Activated T-helper 1 cell treated with anti-CD3 and anti-CD28 coated beads, Interleukin-12 subunit alpha, Interleukin-12 subunit beta, Interleukin-2, Interleukin-4 antibody, amounts not matched to agents 30 ng/mL and 10 ng/mL and 1 ng/mL, durations not matched to agents 14 hours and 24 hours and 36 hours (primary cell): ENCODE measurements around the gene PNPLA8. TPM values are rescaled to one million over a fixed set of nuclear protein-coding genes. Genes with fewer than 3 reads are reported as not detected.
"Not testable (repeated sequence)": the region's sequence is repeated elsewhere in the genome, so short reads cannot be mapped to it uniquely, and the experiment has no call there.

Source experiments
- DNase-seq: peaks from one replicate; pipeline ENCODE4 v3.0.0; 2021; ENCODE audit warnings: low spot score
- H3K27ac Mint-ChIP-seq: one replicate; pipeline ENCODE4 v1.8.0; 2021; ENCODE audit warnings: mild to moderate bottlenecking, mixed read lengths
- H3K27me3 Mint-ChIP-seq: one replicate; pipeline ENCODE4 v1.8.0; 2022; ENCODE audit warnings: mild to moderate bottlenecking, moderate library complexity, mixed read lengths; ENCODE audit not compliant: insufficient read depth
- H3K36me3 Mint-ChIP-seq: one replicate; pipeline ENCODE4 v1.8.0; 2021; ENCODE audit warnings: low read depth, mixed read lengths
- H3K4me1 Mint-ChIP-seq: one replicate; pipeline ENCODE4 v1.8.0; 2021; ENCODE audit warnings: low read depth, mixed read lengths
- H3K4me3 Mint-ChIP-seq: one replicate; pipeline ENCODE4 v1.8.0; 2021; ENCODE audit warnings: mild to moderate bottlenecking, moderate library complexity, mixed read lengths
- H3K9me3 Mint-ChIP-seq: one replicate; pipeline ENCODE4 v1.8.0; 2021; ENCODE audit warnings: mixed read lengths
- intact Hi-C: fragments of 100-400 bp; cut with micrococcal nuclease; formaldehyde crosslinking; loops from one replicate; pipeline ENCODE4 v1.15.1; 2024
- total RNA-seq: library from RNA; stranded (reverse); gene quantifications from 2 replicates; pipeline ENCODE4 v1.2.3, GENCODE V29; 2022

Gene PNPLA8
- total RNA-seq, 1 donor from 2014 or later, result 16.8 TPM

DNA sequence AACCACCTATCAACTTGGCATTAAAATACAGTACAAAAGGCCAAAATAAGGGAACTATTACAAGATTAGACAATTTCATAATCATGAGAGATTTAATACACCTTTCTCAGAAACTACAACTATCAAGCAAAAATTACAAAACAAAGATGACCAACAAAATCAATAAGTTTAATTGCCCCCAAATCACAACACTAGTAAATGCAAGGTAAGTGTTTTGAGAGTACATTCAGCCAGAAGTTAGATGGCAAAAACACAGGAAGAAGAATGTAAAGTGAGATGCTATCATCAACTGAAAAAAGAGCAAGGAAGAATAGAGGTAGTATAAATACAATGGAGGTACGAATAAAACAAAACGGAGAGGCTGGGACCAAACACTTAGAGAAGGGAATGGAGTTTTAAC lies 3.2 kb downstream of the PNPLA8 start:
- Mint-ChIP-seq H3K27ac (no peak overlapping the region), H3K4me1 (peaks cover 34% of the 10 kb centered on the region), H3K36me3 (peaks cover 24% of the 10 kb centered on the region), H3K9me3 (no peaks in the 10 kb centered on the region), H3K27me3 (no peaks in the 10 kb centered on the region), H3K4me3 (no peak overlapping the region)
- no peak for DNase-seq
- intact Hi-C loops, result no loop called here

- DNase-seq, result no peak
- Mint-ChIP-seq H3K27ac (no peak overlapping the region), H3K27me3 (no peaks in the 10 kb centered on the region), H3K4me1 (peaks cover 18% of the 10 kb centered on the region), H3K4me3 (no peak overlapping the region), H3K9me3 (no peaks in the 10 kb centered on the region), H3K36me3 (peaks cover 36% of the 10 kb centered on the region)
- intact Hi-C loops, result no loop called here
Observed at GRCh38 chr7:108517951-108518350, 8.0 kb downstream of the PNPLA8 start.

GRCh38 chr7:108515630-108516029 lies 10.3 kb downstream of the PNPLA8 start:
- no peak for DNase-seq
- H3K27me3 Mint-ChIP-seq, result no peaks in the 10 kb centered on the region
- H3K27ac Mint-ChIP-seq, result no peak overlapping the region
- intact Hi-C loops, result no loop called here
- H3K4me1 Mint-ChIP-seq, result no peaks in the 10 kb centered on the region
- H3K9me3 Mint-ChIP-seq, result no peaks in the 10 kb centered on the region
- no peak overlapping the region for H3K4me3 Mint-ChIP-seq
- peaks cover 44% of the 10 kb centered on the region for H3K36me3 Mint-ChIP-seq

DNA sequence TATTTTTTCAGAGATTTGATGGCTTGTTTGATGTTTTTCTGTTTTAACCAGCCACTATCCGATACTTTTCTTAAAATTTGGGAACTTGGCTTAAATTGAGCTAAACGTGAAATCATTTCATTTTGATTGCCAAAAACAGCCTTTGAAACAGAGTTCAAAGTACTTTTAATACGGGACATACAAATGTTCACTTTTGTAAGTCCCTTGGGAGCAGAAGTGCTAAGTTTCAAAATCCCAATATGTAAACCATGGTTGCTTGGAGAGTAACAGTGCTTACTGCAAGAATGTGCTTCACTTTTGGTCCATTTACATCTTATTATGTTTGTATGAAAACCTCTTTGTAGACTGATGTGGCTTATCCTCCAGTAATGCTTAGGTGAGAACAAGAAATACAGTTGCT lies 10.9 kb downstream of the PNPLA8 start:
- no peaks in the 10 kb centered on the region for H3K4me1 Mint-ChIP-seq
- H3K9me3 Mint-ChIP-seq, result no peaks in the 10 kb centered on the region
- intact Hi-C loops, result no loop called here
- no peaks in the 10 kb centered on the region for H3K27me3 Mint-ChIP-seq
- H3K27ac Mint-ChIP-seq, result no peak overlapping the region
- peaks cover 48% of the 10 kb centered on the region for H3K36me3 Mint-ChIP-seq
- no peak for DNase-seq
- no peak overlapping the region for H3K4me3 Mint-ChIP-seq

DNA sequence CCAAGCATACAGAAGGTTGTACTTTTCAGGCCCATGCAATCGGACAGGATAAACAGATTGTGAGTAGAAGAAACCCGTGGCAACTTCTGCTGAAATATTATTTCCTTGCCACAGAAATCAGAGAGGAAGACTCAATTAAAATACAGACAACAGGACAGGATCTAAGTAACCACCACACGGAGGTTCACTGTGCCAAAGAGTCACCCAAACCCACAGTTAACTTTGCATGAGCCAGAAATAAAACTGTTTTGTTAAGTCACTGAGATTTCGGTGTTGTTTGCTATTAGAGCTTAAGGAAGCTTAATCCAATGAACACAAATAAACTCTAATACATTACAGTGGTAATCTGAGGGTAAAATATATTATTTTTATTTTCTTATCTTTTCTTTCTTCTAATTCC lies 14.0 kb downstream of the PNPLA8 start:
- Mint-ChIP-seq H3K9me3 (no peaks in the 10 kb centered on the region), H3K27ac (no peak overlapping the region), H3K4me3 (no peak overlapping the region), H3K4me1 (no peaks in the 10 kb centered on the region), H3K27me3 (no peaks in the 10 kb centered on the region), H3K36me3 (peaks cover 22% of the 10 kb centered on the region)
- no peak for DNase-seq
- intact Hi-C loops, result no loop called here

DNA sequence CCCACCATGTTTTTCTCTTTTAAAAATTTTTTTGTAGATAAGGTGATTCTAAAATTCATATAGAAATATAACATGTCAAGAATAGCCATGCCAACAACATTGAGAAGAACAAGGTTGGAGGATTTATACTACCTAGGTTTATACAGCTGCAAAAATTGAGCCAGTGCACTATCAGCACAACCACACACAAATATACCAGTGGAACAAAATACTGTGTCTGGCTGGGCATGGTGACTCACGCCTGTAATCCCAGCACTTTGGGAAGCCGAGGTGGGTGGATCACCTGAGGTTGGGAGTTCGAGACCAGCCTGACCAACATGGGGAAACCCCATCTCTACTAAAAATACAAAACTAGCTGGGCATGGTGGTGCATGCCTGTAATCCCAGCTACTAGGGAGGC lies 21.4 kb downstream of the PNPLA8 start:
- H3K9me3 Mint-ChIP-seq, H3K27ac Mint-ChIP-seq, H3K4me3 Mint-ChIP-seq, H3K27me3 Mint-ChIP-seq, DNase-seq, H3K36me3 Mint-ChIP-seq, H3K4me1 Mint-ChIP-seq, intact Hi-C loops: not testable (repeated sequence)

- no peaks in the 10 kb centered on the region for H3K27me3 Mint-ChIP-seq
- H3K4me3 Mint-ChIP-seq, result no peak overlapping the region
- peaks cover 10% of the 10 kb centered on the region for H3K36me3 Mint-ChIP-seq
- intact Hi-C loops, result no loop called here
- H3K27ac Mint-ChIP-seq, result no peak overlapping the region
- H3K4me1 Mint-ChIP-seq, result no peaks in the 10 kb centered on the region
- DNase-seq, result no peak
- H3K9me3 Mint-ChIP-seq, result no peaks in the 10 kb centered on the region
Observed at GRCh38 chr7:108503112-108504026, 22.6 kb downstream of the PNPLA8 start.

DNA sequence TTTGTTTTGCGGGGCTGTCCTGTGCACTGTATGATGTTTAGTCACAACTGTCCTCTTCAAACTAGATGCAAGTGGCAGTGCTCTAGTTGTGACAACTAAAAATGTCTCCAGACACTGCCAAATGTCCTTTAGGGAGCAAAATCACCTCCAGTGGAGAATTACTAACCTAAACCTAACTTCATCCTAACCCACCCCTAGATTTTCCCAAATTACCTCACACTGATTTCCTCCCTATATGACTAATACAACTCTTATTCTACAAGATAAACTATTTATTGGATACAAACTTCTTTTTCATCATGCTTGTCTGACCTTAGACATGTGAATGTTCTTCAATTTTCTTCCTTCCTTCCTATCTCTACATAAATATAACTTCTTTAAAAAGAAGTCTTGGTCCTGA lies 26.4 kb downstream of the PNPLA8 start:
- no peaks in the 10 kb centered on the region for H3K9me3 Mint-ChIP-seq
- no peaks in the 10 kb centered on the region for H3K4me1 Mint-ChIP-seq
- no peak overlapping the region for H3K4me3 Mint-ChIP-seq
- no peaks in the 10 kb centered on the region for H3K27me3 Mint-ChIP-seq
- no peak for DNase-seq
- intact Hi-C loops, result no loop called here
- no peak overlapping the region for H3K27ac Mint-ChIP-seq
- H3K36me3 Mint-ChIP-seq, result peaks cover 15% of the 10 kb centered on the region

DNA sequence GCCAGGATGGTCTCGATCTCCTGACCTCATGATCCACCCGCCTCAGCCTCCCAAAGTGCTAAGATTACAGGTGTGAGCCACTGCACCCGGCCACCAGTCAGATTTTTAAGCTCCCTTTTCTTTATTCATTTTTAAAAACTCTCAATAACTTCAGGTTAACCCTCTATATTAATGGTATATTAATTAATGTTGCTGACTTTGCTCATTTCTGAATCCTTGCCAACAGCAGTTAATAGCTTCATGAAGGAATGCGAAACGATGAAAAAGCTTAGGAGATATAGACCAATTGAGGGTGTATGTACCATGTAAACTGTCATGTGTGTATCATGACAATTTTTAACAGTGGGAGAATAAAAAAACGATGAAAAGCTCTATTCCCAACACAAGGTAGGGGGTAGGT lies 27.5 kb downstream of the PNPLA8 start:
- Mint-ChIP-seq H3K36me3 (peaks cover 18% of the 10 kb centered on the region), H3K4me3 (no peak overlapping the region)
- intact Hi-C loops, result no loop called here

DNA sequence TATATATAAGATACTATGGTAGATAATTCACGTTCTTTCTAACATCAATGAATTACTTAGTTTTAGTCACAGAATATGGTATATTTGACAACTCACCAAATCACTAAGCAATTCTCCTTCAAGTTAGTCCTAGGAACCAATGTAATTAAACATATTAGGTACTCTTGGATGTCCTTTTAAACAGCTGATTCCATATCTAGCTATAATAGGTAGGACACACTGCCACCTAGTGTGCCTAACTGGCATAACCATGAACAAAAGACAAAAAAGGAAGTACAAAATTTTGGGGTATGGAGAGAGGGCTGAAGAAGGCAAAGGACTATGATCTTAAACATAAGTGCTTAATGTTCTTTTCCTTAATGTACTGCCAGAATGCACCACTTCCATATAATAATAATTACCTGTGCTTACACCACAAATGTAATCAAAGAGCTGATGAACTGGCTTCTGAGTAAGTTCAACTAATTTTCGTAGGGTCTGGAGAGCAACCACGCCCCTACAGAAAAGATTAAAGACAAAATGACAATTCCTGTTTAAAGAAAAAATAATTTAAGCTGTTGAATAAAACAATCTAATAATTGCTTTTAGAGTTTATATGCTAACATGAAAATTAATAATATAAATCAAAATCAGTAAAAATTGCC lies 28.7 kb downstream of the PNPLA8 start:
- H3K27ac Mint-ChIP-seq, result no peak overlapping the region
- DNase-seq, result peak; percentile 16
- no peaks in the 10 kb centered on the region for H3K9me3 Mint-ChIP-seq
- no peaks in the 10 kb centered on the region for H3K27me3 Mint-ChIP-seq
- no peaks in the 10 kb centered on the region for H3K4me1 Mint-ChIP-seq
- intact Hi-C loops, result loop anchor here (1.0 kb wide), 2 partner anchors 45 to 316 kb away; no protein-coding TSS in a partner anchor
- peaks cover 16% of the 10 kb centered on the region for H3K36me3 Mint-ChIP-seq
- no peak overlapping the region for H3K4me3 Mint-ChIP-seq

More for the DNA sequence above, 27.5 kb downstream of the PNPLA8 start:
- no peak for DNase-seq
- H3K4me1 Mint-ChIP-seq, result no peaks in the 10 kb centered on the region
- no peak overlapping the region for H3K27ac Mint-ChIP-seq
- H3K27me3 Mint-ChIP-seq, result no peaks in the 10 kb centered on the region
- no peaks in the 10 kb centered on the region for H3K9me3 Mint-ChIP-seq

GRCh38 chr7:108492742-108493141 lies 33.2 kb downstream of the PNPLA8 start:
- H3K36me3 Mint-ChIP-seq, result peaks cover 10% of the 10 kb centered on the region
- no peaks in the 10 kb centered on the region for H3K9me3 Mint-ChIP-seq
- no peak overlapping the region for H3K4me3 Mint-ChIP-seq
- no peak for DNase-seq
- intact Hi-C loops, result no loop called here
- H3K4me1 Mint-ChIP-seq, result no peaks in the 10 kb centered on the region
- H3K27me3 Mint-ChIP-seq, result no peaks in the 10 kb centered on the region
- no peak overlapping the region for H3K27ac Mint-ChIP-seq

DNA sequence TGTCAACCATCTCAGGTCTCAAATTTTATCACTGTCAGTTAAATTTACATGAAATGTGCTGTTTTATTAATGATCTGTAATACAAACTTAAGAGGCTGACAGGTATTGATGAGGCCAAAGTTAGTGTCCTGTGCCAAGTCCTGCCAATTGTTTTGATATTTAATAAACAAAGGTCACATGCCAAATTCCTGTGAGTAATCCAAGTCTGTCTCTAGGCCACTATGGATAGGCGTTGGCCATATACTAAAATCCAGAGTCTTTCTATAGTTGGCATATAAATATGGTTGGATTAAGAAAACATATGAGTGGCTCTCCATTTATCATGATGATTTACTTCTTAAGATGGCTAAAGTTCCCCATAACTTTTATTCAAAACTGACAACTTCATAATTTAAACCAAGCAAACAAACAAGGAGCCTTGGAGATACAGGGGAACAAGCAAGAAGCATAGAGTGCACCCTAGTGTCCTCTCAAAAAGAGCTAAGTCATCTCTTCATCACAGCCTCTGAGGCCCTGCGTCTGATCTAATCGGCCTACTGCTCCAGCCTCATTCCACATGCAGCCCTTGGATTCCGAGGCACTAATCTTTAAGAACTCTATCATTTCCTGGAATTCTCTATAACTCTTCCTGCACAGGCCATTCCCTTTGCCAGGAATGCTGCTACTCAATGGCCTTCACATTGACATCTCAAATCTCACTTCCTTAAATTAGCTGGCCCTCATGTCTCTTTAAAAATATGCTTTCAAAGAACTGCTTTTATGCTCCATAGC lies 37.0 kb downstream of the PNPLA8 start:
- Mint-ChIP-seq H3K4me3 (no peak overlapping the region), H3K36me3 (peaks cover 5% of the 10 kb centered on the region), H3K27me3 (no peaks in the 10 kb centered on the region), H3K27ac (no peak overlapping the region), H3K9me3 (no peaks in the 10 kb centered on the region), H3K4me1 (no peaks in the 10 kb centered on the region)
- intact Hi-C loops, result no loop called here
- DNase-seq, result no peak

DNA sequence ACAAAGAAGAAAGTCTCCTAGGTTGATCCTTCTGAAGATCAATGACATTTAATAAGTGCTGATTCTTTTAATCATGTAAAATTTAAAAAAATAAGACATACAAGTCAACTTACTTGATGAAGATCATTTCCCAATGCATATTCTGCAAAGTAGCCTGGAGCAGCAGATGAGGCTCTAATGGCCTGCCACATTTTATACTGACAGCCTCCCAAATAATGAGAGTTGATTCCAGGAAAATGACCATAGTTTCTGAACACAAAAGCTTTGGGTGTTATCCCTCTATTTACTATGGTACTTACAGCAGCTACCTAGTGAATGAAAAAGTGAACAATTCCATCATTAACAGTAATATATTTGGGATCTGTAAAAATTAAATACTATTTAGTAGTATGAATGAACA lies 38.3 kb downstream of the PNPLA8 start:
- Mint-ChIP-seq H3K27ac (no peak overlapping the region), H3K9me3 (no peaks in the 10 kb centered on the region), H3K36me3 (peaks cover 5% of the 10 kb centered on the region), H3K27me3 (no peaks in the 10 kb centered on the region), H3K4me1 (no peaks in the 10 kb centered on the region), H3K4me3 (no peak overlapping the region)
- intact Hi-C loops, result no loop called here
- DNase-seq, result no peak
